ENCODE measurements around the gene SLC25A24.

DNA sequence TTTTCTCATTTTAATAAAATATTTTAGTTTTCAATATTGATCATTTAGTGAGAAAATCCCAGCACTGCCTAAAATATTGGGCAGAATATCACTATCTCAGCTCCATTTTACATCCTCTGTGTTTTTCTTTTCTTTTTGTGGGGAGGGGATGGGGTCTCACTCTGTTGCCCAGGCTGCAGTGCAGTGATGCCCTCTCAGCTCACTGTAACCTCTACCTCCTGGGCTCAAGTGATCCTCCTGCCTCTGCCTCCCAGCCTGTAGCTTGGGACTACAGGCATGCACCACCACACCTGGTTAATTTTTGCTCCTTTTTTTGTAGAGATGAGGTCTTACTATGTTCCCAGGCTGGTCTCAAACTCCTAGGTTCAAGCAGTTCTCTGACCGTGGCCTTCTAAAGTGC lies 76.1 kb downstream of the SLC25A24 start:
- TF ChIP-seq, protein P1, sequence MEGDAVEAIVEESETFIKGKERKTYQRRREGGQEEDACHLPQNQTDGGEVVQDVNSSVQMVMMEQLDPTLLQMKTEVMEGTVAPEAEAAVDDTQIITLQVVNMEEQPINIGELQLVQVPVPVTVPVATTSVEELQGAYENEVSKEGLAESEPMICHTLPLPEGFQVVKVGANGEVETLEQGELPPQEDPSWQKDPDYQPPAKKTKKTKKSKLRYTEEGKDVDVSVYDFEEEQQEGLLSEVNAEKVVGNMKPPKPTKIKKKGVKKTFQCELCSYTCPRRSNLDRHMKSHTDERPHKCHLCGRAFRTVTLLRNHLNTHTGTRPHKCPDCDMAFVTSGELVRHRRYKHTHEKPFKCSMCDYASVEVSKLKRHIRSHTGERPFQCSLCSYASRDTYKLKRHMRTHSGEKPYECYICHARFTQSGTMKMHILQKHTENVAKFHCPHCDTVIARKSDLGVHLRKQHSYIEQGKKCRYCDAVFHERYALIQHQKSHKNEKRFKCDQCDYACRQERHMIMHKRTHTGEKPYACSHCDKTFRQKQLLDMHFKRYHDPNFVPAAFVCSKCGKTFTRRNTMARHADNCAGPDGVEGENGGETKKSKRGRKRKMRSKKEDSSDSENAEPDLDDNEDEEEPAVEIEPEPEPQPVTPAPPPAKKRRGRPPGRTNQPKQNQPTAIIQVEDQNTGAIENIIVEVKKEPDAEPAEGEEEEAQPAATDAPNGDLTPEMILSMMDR (IDR thresholded peaks at IDR 0.05; ENCODE audit: low read length): no peak
- TF ChIP-seq EZH2 (IDR thresholded peaks at IDR 0.05; ENCODE audit: borderline replicate concordance, low read length): no peak

Measured in OCI-LY1 (cell line).